ENCODE data around the gene USP48.

USP48 gene

DNA sequence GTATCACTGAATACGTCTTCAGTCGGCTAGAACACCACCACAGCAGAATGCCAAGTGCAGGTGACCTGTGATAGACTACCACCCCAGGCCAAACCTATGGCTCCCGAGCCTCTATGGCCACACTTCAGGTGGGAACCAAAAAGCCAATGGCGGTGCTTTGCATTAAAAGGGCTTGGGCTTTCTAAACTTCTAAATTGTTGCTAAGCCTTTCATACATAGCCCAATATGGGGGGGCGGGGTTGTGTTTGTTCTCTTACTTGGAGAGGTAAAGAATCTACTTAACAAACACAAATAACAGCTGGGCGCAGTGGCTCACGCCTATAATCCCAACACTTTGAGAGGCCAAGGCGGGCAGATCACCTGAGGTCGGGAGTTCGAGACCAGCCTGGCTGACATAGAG lies 19.7 kb downstream of the USP48 start:
- WGBS, 2 donors (ENCODE audit: extremely low coverage in 2 of 2, insufficient read length in 2 of 2, insufficient replicate concordance in 1 of 2): no CpG with 5 or more reads among the region's 10 CpGs
- no peak overlapping the region for H3K4me2 ChIP-seq (ENCODE audit: insufficient read depth, low read length, poor library complexity, severe bottlenecking)
- no peak overlapping the region for H2BK5ac ChIP-seq (ENCODE audit: low read length)
- H4K8ac ChIP-seq (ENCODE audit: low read depth, low read length): no peak overlapping the region
- no peak overlapping the region for H2BK12ac ChIP-seq (ENCODE audit: low read length)
- H3K4me3 ChIP-seq (ENCODE audit: low read length in 2 of 2): no peak overlapping the region
- H3K27me3 ChIP-seq (ENCODE audit: control insufficient read depth in 3 of 3, insufficient read depth in 3 of 3, low read depth in 1 of 3, low read length in 3 of 3): no peaks in the 10 kb centered on the region
- no peak overlapping the region for H2AFZ ChIP-seq (ENCODE audit: low read length)
- no peak overlapping the region for H3K14ac ChIP-seq (ENCODE audit: low read length)
- H2BK15ac ChIP-seq (ENCODE audit: low read length): no peak overlapping the region
- no peak overlapping the region for H3K9ac ChIP-seq (ENCODE audit: low read depth, low read length, poor library complexity)
- no peak overlapping the region for H2AK5ac ChIP-seq (ENCODE audit: low read depth, low read length)
- H3K4me1 ChIP-seq (ENCODE audit: control insufficient read depth in 2 of 2, insufficient read depth in 1 of 2, low read depth in 1 of 2, low read length in 2 of 2): peaks cover 2 to 3% of the 10 kb centered on the region in 2 donors
- H2BK120ac ChIP-seq (ENCODE audit: low read depth, low read length): no peak overlapping the region
- no peak overlapping the region for H3K4ac ChIP-seq (ENCODE audit: low read length)
- DNase-seq (ENCODE audit: low spot score): no peak
- H3K18ac ChIP-seq (ENCODE audit: low read length): no peak overlapping the region
- H4K91ac ChIP-seq (ENCODE audit: low read depth, low read length, poor library complexity): no peak overlapping the region
- H3K79me1 ChIP-seq (ENCODE audit: low read depth, low read length): peaks cover 10% of the 10 kb centered on the region
- H3K23ac ChIP-seq (ENCODE audit: low read depth, low read length, poor library complexity): no peak overlapping the region
- no peaks in the 10 kb centered on the region for H3K9me3 ChIP-seq (replicated peaks in 1 of 2; ENCODE audit: control insufficient read depth in 2 of 2, insufficient read depth in 1 of 2, low read depth in 1 of 2, low read length in 2 of 2)
- peaks cover 0 to 3% of the 10 kb centered on the region in 2 donors for H3K36me3 ChIP-seq (replicated peaks in 1 of 2; ENCODE audit: control insufficient read depth in 2 of 2, insufficient read depth in 2 of 2, low read length in 2 of 2)
- H3K27ac ChIP-seq (replicated peaks; ENCODE audit: low read length): no peak overlapping the region

GRCh38 chr1:21762022-21762404 lies 20.9 kb downstream of the USP48 start:
- Histone ChIP-seq H4K8ac (ENCODE audit: low read depth, low read length) (no peak overlapping the region), H3K79me1 (ENCODE audit: low read depth, low read length) (peaks cover 10% of the 10 kb centered on the region), H3K36me3 (replicated peaks in 1 of 2; ENCODE audit: control insufficient read depth in 2 of 2, insufficient read depth in 2 of 2, low read length in 2 of 2) (peaks cover 0 to 3% of the 10 kb centered on the region in 2 donors), H3K23ac (ENCODE audit: low read depth, low read length, poor library complexity) (no peak overlapping the region), H2BK15ac (ENCODE audit: low read length) (no peak overlapping the region), H3K27me3 (ENCODE audit: control insufficient read depth in 3 of 3, insufficient read depth in 3 of 3, low read depth in 1 of 3, low read length in 3 of 3) (no peaks in the 10 kb centered on the region), H2AK5ac (ENCODE audit: low read depth, low read length) (no peak overlapping the region), H2BK12ac (ENCODE audit: low read length) (no peak overlapping the region), H3K9me3 (replicated peaks in 1 of 2; ENCODE audit: control insufficient read depth in 2 of 2, insufficient read depth in 1 of 2, low read depth in 1 of 2, low read length in 2 of 2) (no peaks in the 10 kb centered on the region), H3K4me2 (ENCODE audit: insufficient read depth, low read length, poor library complexity, severe bottlenecking) (no peak overlapping the region), H2BK120ac (ENCODE audit: low read depth, low read length) (no peak overlapping the region), H4K91ac (ENCODE audit: low read depth, low read length, poor library complexity) (no peak overlapping the region), H3K18ac (ENCODE audit: low read length) (no peak overlapping the region), H2AFZ (ENCODE audit: low read length) (no peak overlapping the region), H3K14ac (ENCODE audit: low read length) (no peak overlapping the region), H3K9ac (ENCODE audit: low read depth, low read length, poor library complexity) (no peak overlapping the region), H3K4me3 (ENCODE audit: low read length in 2 of 2) (no peak overlapping the region), H3K4ac (ENCODE audit: low read length) (no peak overlapping the region), H3K27ac (replicated peaks; ENCODE audit: low read length) (no peak overlapping the region), H3K4me1 (ENCODE audit: control insufficient read depth in 2 of 2, insufficient read depth in 1 of 2, low read depth in 1 of 2, low read length in 2 of 2) (peaks cover 2 to 3% of the 10 kb centered on the region in 2 donors), H2BK5ac (ENCODE audit: low read length) (no peak overlapping the region)
- no CpG with 5 or more reads among the region's 8 CpGs for WGBS, 2 donors (ENCODE audit: extremely low coverage in 2 of 2, insufficient read length in 2 of 2, insufficient replicate concordance in 1 of 2)
- no peak for DNase-seq (ENCODE audit: low spot score)

GRCh38 chr1:21761052-21761451 lies 21.9 kb downstream of the USP48 start:
- H3K36me3 ChIP-seq (replicated peaks in 1 of 2; ENCODE audit: control insufficient read depth in 2 of 2, insufficient read depth in 2 of 2, low read length in 2 of 2): peaks cover 0 to 11% of the 10 kb centered on the region in 2 donors
- DNase-seq (ENCODE audit: low spot score): no peak

DNA sequence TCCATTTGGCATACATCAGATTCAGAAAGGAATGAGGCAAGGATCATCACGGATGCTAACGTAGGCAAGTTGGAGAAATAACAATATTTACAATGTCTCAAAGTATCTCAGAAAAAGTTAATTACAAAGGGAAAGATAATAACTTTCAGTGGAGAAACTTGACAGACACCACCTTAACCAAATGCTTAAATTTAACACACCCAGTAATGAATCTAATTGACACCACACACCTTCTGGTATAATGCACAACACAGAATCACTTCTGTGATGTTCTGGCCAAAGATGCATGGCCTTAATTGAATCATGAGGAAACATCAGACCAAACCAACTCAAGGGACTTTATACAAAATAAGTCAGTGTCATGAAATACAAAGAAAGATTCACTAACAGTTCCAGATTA lies 23.1 kb downstream of the USP48 start:
- H2BK15ac ChIP-seq (ENCODE audit: low read length): no peak overlapping the region

More at GRCh38 chr1:21761052-21761451, 21.9 kb downstream of the USP48 start:
- no peak overlapping the region for H3K14ac ChIP-seq (ENCODE audit: low read length)
- no peak overlapping the region for H2BK5ac ChIP-seq (ENCODE audit: low read length)
- H3K4ac ChIP-seq (ENCODE audit: low read length): no peak overlapping the region
- no peak overlapping the region for H3K4me3 ChIP-seq (ENCODE audit: low read length in 2 of 2)
- H3K18ac ChIP-seq (ENCODE audit: low read length): no peak overlapping the region
- no peak overlapping the region for H3K27ac ChIP-seq (replicated peaks; ENCODE audit: low read length)
- no peak overlapping the region for H4K8ac ChIP-seq (ENCODE audit: low read depth, low read length)
- WGBS, 2 donors (ENCODE audit: extremely low coverage in 2 of 2, insufficient read length in 2 of 2, insufficient replicate concordance in 1 of 2): no CpG with 5 or more reads among the region's 3 CpGs
- H2BK120ac ChIP-seq (ENCODE audit: low read depth, low read length): no peak overlapping the region
- no peak overlapping the region for H3K4me2 ChIP-seq (ENCODE audit: insufficient read depth, low read length, poor library complexity, severe bottlenecking)
- H3K9ac ChIP-seq (ENCODE audit: low read depth, low read length, poor library complexity): no peak overlapping the region
- H2BK15ac ChIP-seq (ENCODE audit: low read length): no peak overlapping the region
- H2BK12ac ChIP-seq (ENCODE audit: low read length): no peak overlapping the region
- no peak overlapping the region for H4K91ac ChIP-seq (ENCODE audit: low read depth, low read length, poor library complexity)
- H3K4me1 ChIP-seq (ENCODE audit: control insufficient read depth in 2 of 2, insufficient read depth in 1 of 2, low read depth in 1 of 2, low read length in 2 of 2): peaks cover 2 to 3% of the 10 kb centered on the region in 2 donors
- H3K23ac ChIP-seq (ENCODE audit: low read depth, low read length, poor library complexity): no peak overlapping the region
- H3K27me3 ChIP-seq (ENCODE audit: control insufficient read depth in 3 of 3, insufficient read depth in 3 of 3, low read depth in 1 of 3, low read length in 3 of 3): no peaks in the 10 kb centered on the region
- no peak overlapping the region for H2AFZ ChIP-seq (ENCODE audit: low read length)
- peaks cover 10% of the 10 kb centered on the region for H3K79me1 ChIP-seq (ENCODE audit: low read depth, low read length)
- no peaks in the 10 kb centered on the region for H3K9me3 ChIP-seq (replicated peaks in 1 of 2; ENCODE audit: control insufficient read depth in 2 of 2, insufficient read depth in 1 of 2, low read depth in 1 of 2, low read length in 2 of 2)
- no peak overlapping the region for H2AK5ac ChIP-seq (ENCODE audit: low read depth, low read length)

More for the DNA sequence above, 23.1 kb downstream of the USP48 start:
- H3K14ac ChIP-seq (ENCODE audit: low read length): no peak overlapping the region
- H2AK5ac ChIP-seq (ENCODE audit: low read depth, low read length): no peak overlapping the region
- no peak overlapping the region for H3K9ac ChIP-seq (ENCODE audit: low read depth, low read length, poor library complexity)
- no peak overlapping the region for H3K27ac ChIP-seq (replicated peaks; ENCODE audit: low read length)
- no peak overlapping the region for H4K91ac ChIP-seq (ENCODE audit: low read depth, low read length, poor library complexity)
- no peaks in the 10 kb centered on the region for H3K27me3 ChIP-seq (ENCODE audit: control insufficient read depth in 3 of 3, insufficient read depth in 3 of 3, low read depth in 1 of 3, low read length in 3 of 3)
- H3K23ac ChIP-seq (ENCODE audit: low read depth, low read length, poor library complexity): no peak overlapping the region
- no peak overlapping the region for H4K8ac ChIP-seq (ENCODE audit: low read depth, low read length)
- H2BK120ac ChIP-seq (ENCODE audit: low read depth, low read length): no peak overlapping the region
- H3K4ac ChIP-seq (ENCODE audit: low read length): no peak overlapping the region
- H3K79me1 ChIP-seq (ENCODE audit: low read depth, low read length): peaks cover 7% of the 10 kb centered on the region
- H3K4me3 ChIP-seq (ENCODE audit: low read length in 2 of 2): no peak overlapping the region
- H2BK5ac ChIP-seq (ENCODE audit: low read length): no peak overlapping the region
- no peak overlapping the region for H3K18ac ChIP-seq (ENCODE audit: low read length)
- DNase-seq (ENCODE audit: low spot score): no peak
- no CpG with 5 or more reads among the region's 2 CpGs for WGBS, 2 donors (ENCODE audit: extremely low coverage in 2 of 2, insufficient read length in 2 of 2, insufficient replicate concordance in 1 of 2)
- no peaks in the 10 kb centered on the region for H3K9me3 ChIP-seq (replicated peaks in 1 of 2; ENCODE audit: control insufficient read depth in 2 of 2, insufficient read depth in 1 of 2, low read depth in 1 of 2, low read length in 2 of 2)
- H2BK12ac ChIP-seq (ENCODE audit: low read length): no peak overlapping the region
- H3K36me3 ChIP-seq (replicated peaks in 1 of 2; ENCODE audit: control insufficient read depth in 2 of 2, insufficient read depth in 2 of 2, low read length in 2 of 2): peaks cover 0 to 23% of the 10 kb centered on the region in 2 donors
- H3K4me2 ChIP-seq (ENCODE audit: insufficient read depth, low read length, poor library complexity, severe bottlenecking): no peak overlapping the region
- H2AFZ ChIP-seq (ENCODE audit: low read length): no peak overlapping the region
- H3K4me1 ChIP-seq (ENCODE audit: control insufficient read depth in 2 of 2, insufficient read depth in 1 of 2, low read depth in 1 of 2, low read length in 2 of 2): no peaks in the 10 kb centered on the region
